Measurements from ENCODE around the gene NR2C2AP.
"Not testable (repeated sequence)": the region's sequence is repeated elsewhere in the genome, so short reads cannot be mapped to it uniquely, and the experiment has no call there.

Gene NR2C2AP

DNA sequence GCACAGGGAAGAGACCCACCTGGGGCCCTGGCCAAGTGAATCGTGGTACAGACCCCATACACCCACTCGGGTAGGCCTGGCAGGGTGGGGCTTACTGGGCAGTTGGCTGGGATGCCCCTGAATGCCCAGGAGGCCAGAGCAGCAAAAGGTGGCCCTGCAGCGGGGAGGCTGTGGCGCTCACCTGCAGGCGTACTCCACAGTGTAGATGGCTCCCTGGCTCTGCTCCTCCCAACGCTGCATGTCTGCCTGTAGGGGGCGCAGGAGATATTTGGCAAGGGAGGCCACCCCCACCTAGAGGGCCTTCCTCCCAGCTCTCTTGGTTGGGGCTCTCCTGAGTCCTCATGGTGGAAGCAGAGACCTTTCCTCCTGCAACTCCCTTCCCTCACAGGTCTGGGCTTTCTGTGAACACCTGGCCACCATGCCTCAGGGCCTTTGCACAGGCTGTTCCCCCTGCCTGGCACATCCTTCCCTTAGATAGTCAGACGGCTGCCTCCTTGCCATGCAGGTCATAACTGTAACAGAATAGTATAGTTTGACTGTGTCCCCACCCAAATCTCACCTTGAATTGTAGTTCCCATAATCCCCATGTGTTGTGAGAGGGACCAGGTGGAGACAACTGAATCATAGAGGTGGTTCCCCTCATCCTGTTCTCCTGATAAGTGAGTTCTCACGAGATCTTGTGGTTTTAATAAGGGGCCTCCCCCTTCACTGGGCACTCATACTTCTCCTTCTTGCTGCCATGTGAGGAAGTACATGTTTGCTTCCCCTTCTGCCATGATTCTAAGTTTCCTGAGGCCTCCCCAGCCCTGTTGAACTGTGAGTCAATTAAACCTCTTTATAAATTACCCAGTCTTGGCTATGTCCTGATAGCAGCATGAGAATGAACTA is 17.1 kb downstream of the NR2C2AP start:
- H3K4me3 ChIP-seq, result no peak overlapping the region
- no peak overlapping the region for H3K9ac ChIP-seq (ENCODE audit: insufficient read length)
- H3K9me3 ChIP-seq (ENCODE audit: low read depth, low read length), result no peaks in the 10 kb centered on the region
- no peak overlapping the region for H3K27ac ChIP-seq
- no peak for TF ChIP-seq POLR2AphosphoS5 (IDR thresholded peaks at IDR 0.05; ENCODE audit: borderline replicate concordance, low read depth, low read length)
- TF ChIP-seq FOXP2 (optimal IDR thresholded peaks at IDR 0.05; ENCODE audit: control extremely low read depth, extremely low read length, insufficient read depth), result no peak
- no peak for TF ChIP-seq EZH2 (IDR thresholded peaks at IDR 0.05)
- H3K36me3 ChIP-seq (ENCODE audit: insufficient read depth, low read length), result no peaks in the 10 kb centered on the region
- no peak for DNase-seq (ENCODE audit: low read depth, low spot score)

DNA sequence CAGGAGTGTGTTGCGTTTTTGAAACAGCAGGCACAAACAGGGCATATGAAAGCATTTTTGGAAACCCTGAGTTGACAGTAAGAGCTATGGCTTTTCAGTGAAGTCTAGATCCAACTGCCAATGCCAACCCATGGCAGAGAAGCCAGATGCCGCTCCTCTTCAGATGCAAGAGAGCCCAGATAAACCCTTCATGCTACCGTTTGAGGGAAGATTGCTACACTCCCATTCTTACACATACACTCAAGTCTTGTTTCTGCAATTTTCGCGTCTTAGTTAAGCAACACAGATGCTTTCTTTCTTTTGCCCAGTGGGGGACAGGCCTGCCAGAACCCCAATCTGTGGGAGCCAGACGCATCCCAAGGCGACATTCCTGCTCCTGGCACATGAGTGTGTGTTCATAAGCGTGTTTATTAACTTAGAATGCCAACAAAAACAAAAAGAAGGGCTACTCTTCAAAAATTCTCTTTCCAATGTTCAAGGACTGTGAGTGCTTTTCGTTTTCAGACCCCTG is 21.7 kb downstream of the NR2C2AP start:
- Histone ChIP-seq H3K9me3 (ENCODE audit: low read depth, low read length) (no peaks in the 10 kb centered on the region), H3K9ac (ENCODE audit: insufficient read length) (no peak overlapping the region), H3K4me3 (no peak overlapping the region), H3K36me3 (ENCODE audit: insufficient read depth, low read length) (no peaks in the 10 kb centered on the region), H3K27ac (no peak overlapping the region)
- TF ChIP-seq POLR2AphosphoS5 (IDR thresholded peaks at IDR 0.05; ENCODE audit: borderline replicate concordance, low read depth, low read length), result no peak
- no peak for TF ChIP-seq FOXP2 (optimal IDR thresholded peaks at IDR 0.05; ENCODE audit: control extremely low read depth, extremely low read length, insufficient read depth)
- TF ChIP-seq EZH2 (IDR thresholded peaks at IDR 0.05), result no peak
- no peak for DNase-seq (ENCODE audit: low read depth, low spot score)

DNA sequence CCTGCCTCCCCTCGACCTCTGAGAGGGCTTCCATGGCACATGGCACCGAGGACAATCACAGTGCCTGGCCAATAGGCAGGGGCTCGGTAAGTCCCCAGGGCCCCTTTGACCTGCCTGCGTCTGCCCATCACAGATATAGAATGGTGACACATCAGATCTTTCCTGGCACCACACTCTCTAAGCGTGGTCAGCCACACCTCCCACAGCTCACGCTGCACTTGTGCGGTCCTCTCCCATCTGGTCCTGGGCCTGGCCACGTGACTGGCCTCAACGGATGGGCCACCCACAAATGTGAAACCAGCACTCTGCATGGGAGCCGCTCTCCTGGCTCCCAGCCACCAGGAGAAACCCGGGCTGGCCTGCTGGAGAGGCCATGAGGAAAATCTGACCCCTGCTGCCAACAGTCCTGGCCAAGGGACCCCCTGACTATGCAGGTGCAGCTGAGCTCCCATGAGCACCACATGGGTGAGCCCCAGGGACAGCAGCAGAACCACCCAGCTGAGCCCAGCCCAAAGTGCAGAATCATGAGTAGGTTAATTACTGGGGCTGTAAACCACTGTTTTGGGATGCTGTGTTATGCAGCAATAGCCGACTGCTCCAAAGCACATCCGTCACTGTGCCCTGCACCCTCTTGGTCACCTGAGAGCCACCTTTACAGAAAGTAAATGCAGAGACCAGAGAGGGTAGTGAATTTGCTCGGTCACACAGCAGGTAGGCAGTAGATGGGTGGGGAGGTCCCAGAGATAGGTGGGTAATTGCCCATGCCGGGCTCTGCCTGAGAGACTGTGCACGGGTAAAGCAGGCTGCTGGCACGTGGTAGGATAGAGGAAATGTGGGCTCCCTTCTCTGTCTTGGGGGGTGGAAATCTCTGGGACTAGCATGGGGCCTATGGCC is 23.4 kb downstream of the NR2C2AP start:
- DNase-seq (ENCODE audit: low read depth, low spot score), result no peak
- no peak overlapping the region for H3K27ac ChIP-seq
- H3K9ac ChIP-seq (ENCODE audit: insufficient read length), result no peak overlapping the region
- no peak for TF ChIP-seq POLR2AphosphoS5 (IDR thresholded peaks at IDR 0.05; ENCODE audit: borderline replicate concordance, low read depth, low read length)
- TF ChIP-seq EZH2 (IDR thresholded peaks at IDR 0.05), result no peak
- TF ChIP-seq FOXP2 (optimal IDR thresholded peaks at IDR 0.05; ENCODE audit: control extremely low read depth, extremely low read length, insufficient read depth), result no peak
- no peaks in the 10 kb centered on the region for H3K9me3 ChIP-seq (ENCODE audit: low read depth, low read length)
- H3K36me3 ChIP-seq (ENCODE audit: insufficient read depth, low read length), result no peaks in the 10 kb centered on the region
- no peak overlapping the region for H3K4me3 ChIP-seq

DNA sequence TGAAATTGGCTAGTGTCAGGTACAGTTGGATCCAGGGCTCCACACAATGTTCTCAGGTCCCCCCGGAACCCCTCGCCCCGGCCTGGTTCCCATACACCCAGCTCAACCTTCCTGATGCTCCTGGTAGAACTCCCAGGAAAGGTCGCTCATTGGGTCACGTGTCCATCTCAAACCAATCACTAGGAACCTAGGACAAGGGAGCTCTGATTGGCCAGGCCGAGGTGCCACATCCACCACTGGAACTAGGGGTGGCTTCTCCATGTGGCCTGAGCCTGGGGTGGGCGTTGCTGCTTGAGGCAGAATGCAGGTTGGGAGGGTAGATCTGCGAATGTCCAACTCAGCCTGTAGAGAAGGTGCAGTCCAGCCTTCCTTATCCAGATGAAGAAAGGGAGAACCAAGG is 26.3 kb downstream of the NR2C2AP start:
- H3K9ac ChIP-seq (ENCODE audit: insufficient read length), result no peak overlapping the region
- DNase-seq (ENCODE audit: low read depth, low spot score), result no peak
- H3K9me3 ChIP-seq (ENCODE audit: low read depth, low read length), result no peaks in the 10 kb centered on the region
- H3K36me3 ChIP-seq (ENCODE audit: insufficient read depth, low read length), result no peaks in the 10 kb centered on the region
- TF ChIP-seq POLR2AphosphoS5 (IDR thresholded peaks at IDR 0.05; ENCODE audit: borderline replicate concordance, low read depth, low read length) (no peak), EZH2 (IDR thresholded peaks at IDR 0.05) (no peak), FOXP2 (optimal IDR thresholded peaks at IDR 0.05; ENCODE audit: control extremely low read depth, extremely low read length, insufficient read depth) (no peak)
- H3K4me3 ChIP-seq, result no peak overlapping the region
- H3K27ac ChIP-seq, result no peak overlapping the region

DNA sequence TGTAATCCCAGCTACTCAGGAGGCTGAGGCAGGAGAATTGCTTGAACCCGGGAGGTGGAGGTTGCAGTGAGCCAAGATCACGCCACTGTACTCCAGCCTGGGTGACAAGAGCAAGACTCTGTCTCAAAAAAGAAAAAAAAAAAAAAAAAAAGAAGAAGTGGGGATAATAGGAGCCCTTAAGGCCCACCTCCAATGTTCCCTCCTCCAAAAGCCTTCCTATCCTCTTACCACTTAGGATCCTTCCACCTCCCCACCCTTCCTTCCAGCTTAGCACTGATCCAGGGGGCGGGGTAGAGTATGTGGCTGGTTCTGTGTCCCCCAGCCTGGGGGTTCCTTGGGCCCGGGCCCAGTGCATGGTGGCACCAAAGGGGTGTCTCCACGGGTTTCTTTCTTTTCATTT is 30.0 kb downstream of the NR2C2AP start:
- H3K36me3 ChIP-seq (ENCODE audit: insufficient read depth, low read length); H3K27ac ChIP-seq; DNase-seq (ENCODE audit: low read depth, low spot score); H3K9me3 ChIP-seq (ENCODE audit: low read depth, low read length); H3K9ac ChIP-seq (ENCODE audit: insufficient read length); H3K4me3 ChIP-seq: not testable (repeated sequence)

DNA sequence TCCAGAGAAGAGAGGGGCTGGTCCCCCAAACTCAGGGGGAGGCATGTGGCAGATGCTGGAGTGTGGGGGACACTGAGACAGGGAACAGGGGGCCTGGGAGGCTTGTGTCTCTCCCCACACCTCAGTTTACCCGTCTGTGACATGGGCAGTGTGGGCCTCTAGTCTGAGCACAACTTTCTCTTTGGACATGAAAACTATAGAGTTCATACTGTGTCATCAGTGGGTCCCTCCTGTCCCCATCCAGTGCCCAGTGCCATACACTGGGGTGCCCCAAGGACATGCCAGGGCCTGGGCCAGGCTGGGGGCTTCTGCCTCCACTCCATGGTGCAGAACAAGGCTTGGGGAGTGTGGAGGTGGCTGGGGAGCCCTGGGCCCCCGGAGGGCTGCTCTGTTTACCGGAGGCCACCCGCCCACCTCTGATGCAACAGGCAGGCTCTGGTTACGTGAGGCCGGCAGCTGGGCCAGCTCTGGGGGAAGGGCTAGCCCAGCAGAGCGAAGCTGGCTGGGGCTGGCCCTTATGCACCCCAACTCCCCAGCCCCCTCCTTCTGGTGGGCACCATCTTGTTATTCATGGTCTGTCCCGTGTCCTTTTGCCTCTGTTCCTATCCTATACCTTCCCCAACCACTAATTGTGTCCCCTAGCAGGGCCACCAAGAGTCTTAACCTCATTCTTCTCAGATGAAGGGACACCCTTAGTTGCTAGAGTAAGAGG is 31.2 kb downstream of the NR2C2AP start:
- Histone ChIP-seq H3K4me3 (no peak overlapping the region), H3K27ac (no peak overlapping the region), H3K9ac (ENCODE audit: insufficient read length) (no peak overlapping the region), H3K36me3 (ENCODE audit: insufficient read depth, low read length) (no peaks in the 10 kb centered on the region), H3K9me3 (ENCODE audit: low read depth, low read length) (no peaks in the 10 kb centered on the region)
- TF ChIP-seq FOXP2 (optimal IDR thresholded peaks at IDR 0.05; ENCODE audit: control extremely low read depth, extremely low read length, insufficient read depth) (no peak), POLR2AphosphoS5 (IDR thresholded peaks at IDR 0.05; ENCODE audit: borderline replicate concordance, low read depth, low read length) (no peak), EZH2 (IDR thresholded peaks at IDR 0.05) (no peak)
- no peak for DNase-seq (ENCODE audit: low read depth, low spot score)

DNA sequence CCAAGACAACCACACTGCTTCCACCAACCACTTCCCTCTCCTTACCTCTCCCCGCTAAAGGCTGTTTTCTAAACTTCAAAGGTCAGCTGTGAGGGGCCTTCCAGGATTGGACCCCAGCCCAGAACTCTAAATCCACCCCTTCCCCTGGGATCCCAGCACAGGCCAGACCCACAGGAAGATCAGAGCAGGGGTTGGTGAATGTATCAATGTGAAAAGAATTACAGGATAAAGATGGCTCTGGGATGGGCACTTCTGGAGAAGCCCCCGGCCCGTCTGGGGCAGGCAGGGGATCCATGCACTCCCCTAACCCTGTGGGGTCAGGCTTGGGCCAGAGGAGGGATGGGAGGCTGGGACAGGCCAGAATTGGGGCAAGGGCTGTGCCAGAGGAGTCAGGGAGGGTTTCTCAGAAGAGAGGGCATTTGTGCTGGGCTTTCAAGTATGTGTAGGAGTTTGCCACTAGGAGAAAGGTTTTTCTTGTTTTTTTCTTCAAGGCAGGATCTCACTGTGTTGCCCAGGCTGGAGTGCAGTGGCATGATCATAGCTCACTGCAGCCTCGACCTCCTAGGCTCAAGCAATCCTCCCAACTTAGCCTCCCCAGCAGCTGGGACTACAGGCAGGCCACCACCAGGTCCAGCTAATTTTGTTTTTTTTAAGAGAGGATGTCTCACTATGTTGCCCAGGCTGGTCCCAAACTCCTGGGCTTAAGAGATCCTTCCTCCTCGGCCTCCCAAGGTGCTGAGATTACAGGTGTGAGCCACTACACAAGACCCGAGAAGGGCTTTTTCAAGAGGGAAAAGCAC is 32.1 kb downstream of the NR2C2AP start:
- Histone ChIP-seq H3K9ac (ENCODE audit: insufficient read length) (no peak overlapping the region), H3K9me3 (ENCODE audit: low read depth, low read length) (no peaks in the 10 kb centered on the region), H3K36me3 (ENCODE audit: insufficient read depth, low read length) (no peaks in the 10 kb centered on the region), H3K27ac (no peak overlapping the region), H3K4me3 (no peak overlapping the region)
- DNase-seq (ENCODE audit: low read depth, low spot score), result no peak
- no peak for TF ChIP-seq FOXP2 (optimal IDR thresholded peaks at IDR 0.05; ENCODE audit: control extremely low read depth, extremely low read length, insufficient read depth)
- TF ChIP-seq POLR2AphosphoS5 (IDR thresholded peaks at IDR 0.05; ENCODE audit: borderline replicate concordance, low read depth, low read length), result no peak
- no peak for TF ChIP-seq EZH2 (IDR thresholded peaks at IDR 0.05)

Data from SK-N-MC (cell line).